Activated T-cell treated with anti-CD3 and anti-CD28 coated beads for 1 hour (primary cell): ENCODE measurements around the gene CFDP1.

ENCODE experiments used
- DNase-seq: peaks from one replicate; pipeline ENCODE4 v3.0.0-alpha.2; 2020; ENCODE audit warnings: low read depth

CFDP1 gene

GRCh38 chr16:75372236-75372856 lies 61.0 kb downstream of the CFDP1 start:
- DNase-seq, result no peak

DNA sequence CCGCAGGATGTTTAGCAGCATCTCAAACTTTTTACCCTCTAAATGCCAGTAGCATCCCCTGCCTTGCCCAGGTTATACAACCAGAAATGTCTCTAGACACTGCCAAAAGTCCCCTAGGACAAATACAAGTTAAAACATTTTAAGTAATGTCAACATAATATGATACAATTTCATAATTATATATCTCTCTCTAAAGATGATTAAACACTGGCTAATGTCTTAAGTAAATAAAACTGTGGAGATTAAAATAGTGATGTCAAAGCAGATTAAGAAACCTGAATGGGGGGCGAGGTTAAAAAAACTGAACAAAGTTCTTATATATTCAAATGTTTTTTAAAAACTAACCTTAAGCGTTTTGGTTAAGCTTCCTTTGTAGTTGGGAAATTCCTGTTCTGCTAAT lies 62.1 kb downstream of the CFDP1 start:
- DNase-seq, result no peak

GRCh38 chr16:75364286-75364791 lies 69.0 kb downstream of the CFDP1 start:
- DNase-seq, result no peak

- no peak for DNase-seq
Measured at GRCh38 chr16:75362846-75363245, 70.5 kb downstream of the CFDP1 start.

GRCh38 chr16:75361936-75362335 lies 71.4 kb downstream of the CFDP1 start:
- no peak for DNase-seq

GRCh38 chr16:75354170-75354569 lies 79.1 kb downstream of the CFDP1 start:
- no peak for DNase-seq

DNA sequence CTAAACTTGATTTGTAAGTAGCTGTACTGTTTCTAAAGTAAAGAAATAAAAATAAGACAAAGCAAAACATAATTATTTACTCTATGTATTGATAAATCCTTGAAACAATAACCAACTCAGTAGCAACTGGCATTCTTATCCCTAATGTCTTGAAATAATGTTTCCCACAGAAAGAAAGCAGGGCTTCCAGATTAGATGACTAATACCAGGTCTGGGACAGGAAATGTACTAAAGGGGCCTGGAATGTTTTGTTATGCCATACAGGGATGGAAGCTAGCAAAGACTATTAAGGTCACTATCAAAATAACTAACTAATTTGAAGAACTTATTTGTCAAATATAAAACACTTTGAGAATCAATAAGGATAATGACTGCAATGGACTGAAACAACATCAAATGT lies 82.1 kb downstream of the CFDP1 start:
- DNase-seq, result no peak

GRCh38 chr16:75345711-75346110 lies 87.6 kb downstream of the CFDP1 start:
- no peak for DNase-seq

DNA sequence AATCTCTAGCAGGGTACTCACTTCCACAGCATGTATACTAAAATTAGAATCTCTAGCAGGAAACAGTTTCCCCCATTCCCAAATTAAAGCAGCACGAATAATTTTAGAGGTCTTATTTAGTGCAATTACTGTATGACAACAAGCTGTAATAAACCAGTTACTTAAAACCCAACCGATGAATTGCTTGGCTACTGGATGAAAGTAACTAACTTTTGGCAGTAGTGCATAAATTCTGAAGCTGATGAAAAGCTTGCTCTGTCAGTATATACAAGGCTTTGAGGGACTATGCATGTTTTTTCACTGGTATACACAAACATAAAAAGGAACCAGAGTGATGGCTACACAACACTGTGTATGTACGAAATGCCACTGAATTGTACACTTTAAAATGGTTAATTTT lies 89.4 kb downstream of the CFDP1 start:
- no peak for DNase-seq

DNA sequence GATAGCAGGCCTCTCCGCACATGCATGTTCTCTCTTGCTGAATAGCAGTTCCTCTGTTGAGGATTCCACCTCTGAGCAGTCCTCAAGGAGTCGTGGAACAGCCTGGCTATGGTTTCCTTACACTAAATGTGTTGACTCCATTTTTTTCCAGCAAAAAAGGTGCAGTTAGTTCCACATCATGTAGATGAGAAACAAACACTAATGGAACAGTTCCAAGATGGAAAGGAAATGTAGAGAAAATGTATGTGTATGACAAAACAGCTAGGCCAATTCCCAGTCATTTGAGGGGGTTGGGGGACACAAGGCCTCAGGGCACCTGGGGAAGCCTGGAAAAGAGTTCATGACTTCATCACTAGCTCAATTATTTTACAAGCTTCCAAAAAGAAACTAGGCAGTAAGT lies 90.0 kb downstream of the CFDP1 start:
- no peak for DNase-seq

- DNase-seq, result no peak
Measured at GRCh38 chr16:75342308-75342811, 90.9 kb downstream of the CFDP1 start.

- no peak for DNase-seq
Measured at GRCh38 chr16:75341564-75342307, 91.6 kb downstream of the CFDP1 start.

GRCh38 chr16:75340741-75341491 lies 92.4 kb downstream of the CFDP1 start:
- DNase-seq, result no peak

- DNase-seq, result no peak
Measured at GRCh38 chr16:75337430-75337829, 95.9 kb downstream of the CFDP1 start.

- no peak for DNase-seq
Measured at GRCh38 chr16:75336521-75336920, 96.8 kb downstream of the CFDP1 start.

DNA sequence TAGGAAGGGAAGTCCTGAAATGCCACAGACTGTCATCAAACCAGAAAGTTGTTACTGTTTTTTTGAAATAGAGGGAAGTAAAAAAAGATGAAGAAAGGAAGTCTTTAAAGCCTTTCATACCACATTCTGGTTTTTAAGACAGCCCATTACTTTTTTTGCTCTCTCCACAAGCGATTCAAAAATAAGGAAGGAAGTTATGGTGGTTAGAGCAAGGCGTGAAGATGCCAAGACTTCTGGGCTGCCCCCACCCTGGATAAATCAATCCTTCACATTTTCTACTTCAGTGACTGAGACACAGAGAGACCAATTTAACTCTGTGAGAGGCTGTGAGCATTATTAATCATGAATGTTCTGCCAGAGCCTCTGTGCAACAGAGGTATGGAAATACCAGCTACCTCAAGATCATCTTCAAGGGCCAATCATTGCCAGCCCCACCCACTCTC lies 99.6 kb downstream of the CFDP1 start:
- DNase-seq, result no peak

DNA sequence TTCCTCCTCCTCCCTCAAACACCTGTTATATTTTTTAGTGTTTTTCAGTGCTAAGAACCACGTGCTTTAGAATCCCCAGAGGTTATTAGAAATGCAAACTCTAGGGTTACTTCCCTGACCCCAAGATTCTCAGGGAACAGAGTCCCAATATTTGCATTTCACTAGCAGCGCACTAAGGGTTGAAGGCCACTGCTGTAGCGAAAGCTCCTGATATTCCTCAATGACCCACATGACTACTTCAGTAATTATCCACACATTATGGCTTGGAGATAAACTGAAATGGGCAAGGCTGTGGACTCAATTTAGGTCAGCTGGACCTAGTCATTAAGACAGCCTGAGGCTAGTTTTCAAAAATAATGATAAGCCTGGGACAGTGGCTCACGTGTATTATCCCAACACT lies 103.4 kb downstream of the CFDP1 start:
- no peak for DNase-seq

GRCh38 chr16:75326333-75326732 lies 107.0 kb downstream of the CFDP1 start:
- DNase-seq, result no peak

GRCh38 chr16:75323933-75324332 lies 109.4 kb downstream of the CFDP1 start:
- DNase-seq, result no peak

DNA sequence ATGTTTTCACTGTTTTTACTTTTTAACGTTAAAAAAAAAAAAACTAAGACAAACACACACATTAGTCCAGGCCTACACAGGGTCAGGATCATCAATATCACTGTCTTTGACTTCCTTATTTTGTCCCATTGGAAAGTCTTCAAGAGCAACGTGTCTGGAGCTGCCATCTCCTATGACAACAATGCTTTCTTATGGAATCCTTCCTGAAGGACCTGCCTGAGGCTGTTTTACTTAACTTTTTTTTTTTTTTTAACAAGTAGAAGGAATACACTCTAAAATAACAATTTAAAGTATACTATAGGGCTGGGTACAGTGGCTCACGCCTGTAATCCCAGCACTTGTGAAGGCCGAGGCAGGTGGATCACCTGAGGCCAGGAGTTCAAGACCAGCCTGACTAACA lies 110.1 kb downstream of the CFDP1 start:
- no peak for DNase-seq

- no peak for DNase-seq
Measured at GRCh38 chr16:75322740-75323139, 110.6 kb downstream of the CFDP1 start.

GRCh38 chr16:75320435-75320834 lies 112.9 kb downstream of the CFDP1 start:
- no peak for DNase-seq
